ENCODE measurements around the gene MMP28. TPM values are rescaled to one million over a fixed set of nuclear protein-coding genes. Genes with fewer than 3 reads are reported as not detected.
A peak's percentile ranks its signal among the peaks of the same experiment; 100 is the strongest.

The MMP28 gene
- total and polyA plus RNA-seq, 2 of the 4 experiments (the other 2 are of a cell fraction) = 0.18 TPM; not detected in 1

GRCh38 chr17:35729405-35729833 lies 66.0 kb downstream of the MMP28 start:
- Histone ChIP-seq H3K14ac (replicated peaks; ENCODE audit: low read depth, low read length) (no peak overlapping the region), H3K4me1 (ENCODE audit: control insufficient read depth, insufficient read depth, low read length) (peaks cover 18% of the 10 kb centered on the region), H2BK5ac (ENCODE audit: low read depth, low read length, poor library complexity, severe bottlenecking) (no peak overlapping the region), H3K18ac (ENCODE audit: low read depth, low read length) (no peak overlapping the region), H2BK120ac (ENCODE audit: low read depth, low read length) (no peak overlapping the region), H3K27me3 (ENCODE audit: control insufficient read depth, insufficient read depth, low read length) (no peaks in the 10 kb centered on the region), H3K4ac (ENCODE audit: low read depth, low read length) (no peak overlapping the region), H3K9me3 (ENCODE audit: control insufficient read depth, insufficient read depth, low read length) (no peaks in the 10 kb centered on the region), H3K9ac (ENCODE audit: low read depth, low read length) (no peak overlapping the region), H3K4me2 (ENCODE audit: low read depth, low read length) (no peak overlapping the region), H3K36me3 (ENCODE audit: control insufficient read depth, insufficient read depth, low read length) (peaks cover 8% of the 10 kb centered on the region), H2AK9ac (replicated peaks; ENCODE audit: low read depth, low read length, poor library complexity) (no peak overlapping the region), H3K23ac (ENCODE audit: low read depth, low read length) (no peak overlapping the region), H4K91ac (ENCODE audit: insufficient read depth, low read depth, low read length) (no peak overlapping the region), H3K27ac (ENCODE audit: insufficient read depth, low read length) (no peak overlapping the region), H3K4me3 (ENCODE audit: insufficient read depth, low read depth, low read length) (no peak overlapping the region), H3K79me1 (ENCODE audit: low read depth in 1 of 2, low read length in 2 of 2) (peaks cover 0 to 21% of the 10 kb centered on the region in 2 experiments; a peak in 2 of 4 replicates), H4K20me1 (ENCODE audit: insufficient read depth, low read length) (peaks cover 14% of the 10 kb centered on the region; the same call in 1 of the 2 replicates), H3K9me1 (ENCODE audit: insufficient read depth, low read length) (peaks cover 18% of the 10 kb centered on the region), H2AFZ (replicated peaks; ENCODE audit: low read length, poor library complexity) (no peak overlapping the region), H4K5ac (ENCODE audit: low read depth, low read length) (no peak overlapping the region), H4K8ac (ENCODE audit: low read depth in 2 of 2, low read length in 2 of 2) (no peak overlapping the region), H2BK20ac (ENCODE audit: low read depth, low read length) (no peak overlapping the region), H2AK5ac (ENCODE audit: low read depth, low read length) (no peak overlapping the region), H2BK15ac (ENCODE audit: low read depth, low read length) (no peak overlapping the region), H3K56ac (ENCODE audit: extremely low read depth, insufficient read depth, low read length) (no peak overlapping the region)
- ChIA-PET CTCF (no interaction called here), POLR2A (ENCODE audit: unreplicated experiment) (no interaction called here)
- ATAC-seq (ENCODE audit: low read depth) (no peak), DNase-seq (no peak)
- WGBS, 2 experiments (ENCODE audit: extremely low coverage in 2 of 2, insufficient read length in 1 of 2) = 71% methylated on average over 2 of the region's 4 CpGs; no CpG with 5 or more reads in 1 of the 2 experiments
- dilution Hi-C loops (cut with HindIII; ENCODE audit: low sequenced_read_pairs, unreplicated experiment) = no loop called here
- BruUV-seq (replicated peaks) = no TSS peak
- TF ChIP-seq CEBPB (IDR thresholded peaks at IDR 0.05; ENCODE audit: low read depth, low read length) (0 out of 2 replicates have a peak, but pooled peaks have one; percentile 9), SMC3 (IDR thresholded peaks at IDR 0.05; ENCODE audit: low read depth, low read length) (no peak)
- intact Hi-C loops (cut with micrococcal nuclease) = no loop called here
- in situ Hi-C loops (cut with MboI; ENCODE audit: low sequenced_read_pairs) = loop anchor here (25.0 kb wide), 1 partner anchor 367 kb away; the partner anchor contains the start of gene SLFN11

Measured in IMR-90 (cell line).